KOPT-K1 (cell line): ENCODE results near the gene DPCD.

Source experiments
- H3K27ac ChIP-seq: fragments of 200-600 bp; sonication (generic); 2 replicates; pipeline ENCODE4 v1.5.1; 2016; ENCODE audit warnings: antibody characterized with exemption, mild to moderate bottlenecking, low read depth, low read length; ENCODE audit not compliant: poor library complexity, severe bottlenecking
- H3K36me3 ChIP-seq: fragments of 200-600 bp; sonication (generic); 2 replicates; pipeline ENCODE4 v1.5.1; 2017; ENCODE audit warnings: antibody characterized with exemption, mild to moderate bottlenecking, low read length, moderate library complexity; ENCODE audit not compliant: insufficient read depth
- H3K9me3 ChIP-seq: fragments of 200-600 bp; sonication (generic); 2 replicates; pipeline ENCODE4 v1.5.1; 2017; ENCODE audit warnings: antibody characterized with exemption, low read length, mild to moderate bottlenecking; ENCODE audit not compliant: insufficient read depth, poor library complexity, severe bottlenecking

Gene DPCD

GRCh38 chr10:101646364-101646763, 58.2 kb downstream of the DPCD start:
- H3K36me3 ChIP-seq: peaks cover 81% of the 10 kb centered on the region
- no peaks in the 10 kb centered on the region for H3K9me3 ChIP-seq
- H3K27ac ChIP-seq: no peak overlapping the region

DNA sequence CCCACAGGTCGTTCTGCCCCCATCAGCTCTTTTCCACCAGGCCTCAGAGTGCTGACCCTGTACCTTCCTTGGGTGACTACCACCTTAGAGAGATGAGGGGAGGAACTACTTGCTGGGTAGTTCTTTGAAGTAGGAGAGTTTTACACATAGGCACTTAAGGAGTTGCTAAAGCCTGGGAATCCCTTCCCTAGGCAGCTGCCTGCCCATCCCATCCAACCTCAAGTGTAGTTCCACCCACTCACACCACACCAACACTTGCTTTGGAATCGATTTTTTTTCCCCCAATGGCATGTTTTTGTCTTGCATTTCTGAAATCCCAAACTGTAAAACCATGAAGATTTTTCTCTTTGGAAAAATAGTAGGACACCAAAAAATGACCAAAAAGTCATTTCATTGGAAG, 59.1 kb downstream of the DPCD start:
- no peaks in the 10 kb centered on the region for H3K9me3 ChIP-seq
- H3K36me3 ChIP-seq: peaks cover 90% of the 10 kb centered on the region
- H3K27ac ChIP-seq: no peak overlapping the region

DNA sequence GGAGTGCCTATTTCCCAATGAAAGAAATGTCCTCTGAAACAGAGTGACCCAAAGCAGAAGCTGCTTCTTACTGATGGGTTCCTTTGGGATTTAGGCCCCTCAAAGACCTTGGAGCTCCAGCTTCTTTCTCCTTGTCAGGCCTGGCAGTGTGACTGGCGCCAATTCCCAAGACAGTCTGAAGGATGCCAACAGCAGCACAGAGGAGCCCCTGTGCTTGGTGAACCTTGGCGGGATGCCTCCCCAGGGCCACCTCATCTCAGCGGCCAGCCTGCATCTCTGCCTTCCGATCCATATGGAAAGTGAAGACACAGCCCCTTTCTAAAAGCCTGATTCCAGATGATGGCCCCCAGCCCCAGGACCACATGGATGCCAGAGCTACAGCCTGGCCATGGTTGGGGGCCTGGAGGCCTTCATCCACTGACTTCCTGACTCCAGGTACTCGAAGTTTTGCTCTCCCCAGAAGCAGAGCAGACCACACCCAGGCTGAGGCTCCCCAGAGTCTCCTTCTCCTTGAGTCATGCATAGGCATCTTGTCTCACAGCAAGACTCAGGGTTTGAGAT, 61.5 kb downstream of the DPCD start:
- Histone ChIP-seq H3K36me3 (peaks cover 86% of the 10 kb centered on the region), H3K9me3 (no peaks in the 10 kb centered on the region), H3K27ac (no peak overlapping the region)

GRCh38 chr10:101650863-101651262, 62.7 kb downstream of the DPCD start:
- H3K36me3 ChIP-seq: peaks cover 88% of the 10 kb centered on the region
- no peak overlapping the region for H3K27ac ChIP-seq
- H3K9me3 ChIP-seq: no peaks in the 10 kb centered on the region

DNA sequence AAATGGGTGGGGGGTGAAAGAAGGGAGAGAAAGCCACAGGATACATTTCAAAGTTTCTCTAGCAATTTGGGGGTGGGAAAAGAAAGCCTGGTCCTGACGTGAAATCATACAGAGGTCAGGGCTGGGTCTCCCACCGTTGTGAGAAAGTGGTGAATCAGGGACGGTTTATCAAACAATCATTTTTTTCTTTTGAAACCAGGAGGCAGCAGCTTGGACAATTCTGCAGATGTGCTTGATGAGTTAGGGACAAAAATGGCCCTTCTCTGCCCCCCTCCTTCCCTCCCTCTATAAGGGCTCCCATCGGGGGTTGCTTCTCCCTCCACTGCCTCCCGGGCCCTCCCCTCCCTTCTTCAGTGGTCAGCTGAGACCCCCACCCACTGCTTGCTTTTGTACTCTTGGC, 63.2 kb downstream of the DPCD start:
- no peak overlapping the region for H3K27ac ChIP-seq
- peaks cover 88% of the 10 kb centered on the region for H3K36me3 ChIP-seq
- H3K9me3 ChIP-seq: no peaks in the 10 kb centered on the region

DNA sequence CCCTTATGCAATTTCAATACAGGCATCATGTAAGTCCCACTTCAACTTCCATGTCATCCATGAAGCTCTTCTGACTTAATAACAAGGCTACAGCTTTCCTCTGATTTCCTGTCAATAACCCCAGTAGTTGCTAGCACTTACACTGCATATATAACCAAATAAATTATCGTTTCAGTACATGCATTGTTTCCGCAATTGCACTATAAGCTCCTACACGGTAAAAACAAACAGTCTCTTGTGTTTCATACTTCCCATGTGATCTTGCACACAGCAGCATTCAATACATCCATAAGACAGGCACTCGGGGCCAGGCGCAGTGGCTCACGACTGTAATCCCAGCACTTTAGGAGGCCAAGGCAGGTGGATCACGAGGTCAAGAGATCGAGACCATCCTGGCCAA, 65.4 kb downstream of the DPCD start:
- H3K9me3 ChIP-seq: no peaks in the 10 kb centered on the region

GRCh38 chr10:101655570-101655969, 67.4 kb downstream of the DPCD start:
- H3K36me3 ChIP-seq: peaks cover 92% of the 10 kb centered on the region
- H3K27ac ChIP-seq: no peak overlapping the region
- no peaks in the 10 kb centered on the region for H3K9me3 ChIP-seq

More for the DNA sequence above, 65.4 kb downstream of the DPCD start:
- no peak overlapping the region for H3K27ac ChIP-seq
- H3K36me3 ChIP-seq: peaks cover 91% of the 10 kb centered on the region

GRCh38 chr10:101656890-101657289, 68.8 kb downstream of the DPCD start:
- H3K9me3 ChIP-seq: no peaks in the 10 kb centered on the region
- peaks cover 92% of the 10 kb centered on the region for H3K36me3 ChIP-seq

DNA sequence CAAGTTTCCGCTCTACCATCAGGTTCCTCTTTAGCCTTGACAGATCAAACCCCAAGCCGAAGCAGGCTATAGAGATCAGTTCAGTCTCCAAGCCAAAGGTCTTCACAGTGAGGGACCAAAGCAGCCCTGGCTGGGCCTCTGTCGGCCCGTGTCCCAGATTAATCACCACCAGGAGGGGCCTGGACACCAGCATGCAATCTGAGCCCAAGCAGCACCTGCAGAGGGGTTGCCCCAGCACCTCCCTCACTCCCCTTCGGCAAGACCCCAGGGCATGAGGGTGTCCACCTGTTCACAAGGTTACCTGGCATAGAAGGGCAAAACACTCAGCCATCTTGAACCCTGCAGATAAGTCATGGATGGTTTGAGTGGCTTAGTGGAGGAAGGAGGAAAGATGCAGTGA, 70.9 kb downstream of the DPCD start:
- no peak overlapping the region for H3K27ac ChIP-seq
- H3K36me3 ChIP-seq: peaks cover 94% of the 10 kb centered on the region
- H3K9me3 ChIP-seq: no peaks in the 10 kb centered on the region

More at GRCh38 chr10:101656890-101657289, 68.8 kb downstream of the DPCD start:
- no peak overlapping the region for H3K27ac ChIP-seq
